ENCODE measurements around the gene PRIMPOL. TPM values are rescaled to one million over a fixed set of nuclear protein-coding genes. Genes with fewer than 3 reads are reported as not detected.
"Not testable (repeated sequence)": the region's sequence is repeated elsewhere in the genome, so short reads cannot be mapped to it uniquely, and the experiment has no call there.

PRIMPOL gene
- total RNA-seq, 1 donor from 2014 or later: 19.0 TPM

- TF ChIP-seq, protein P1, sequence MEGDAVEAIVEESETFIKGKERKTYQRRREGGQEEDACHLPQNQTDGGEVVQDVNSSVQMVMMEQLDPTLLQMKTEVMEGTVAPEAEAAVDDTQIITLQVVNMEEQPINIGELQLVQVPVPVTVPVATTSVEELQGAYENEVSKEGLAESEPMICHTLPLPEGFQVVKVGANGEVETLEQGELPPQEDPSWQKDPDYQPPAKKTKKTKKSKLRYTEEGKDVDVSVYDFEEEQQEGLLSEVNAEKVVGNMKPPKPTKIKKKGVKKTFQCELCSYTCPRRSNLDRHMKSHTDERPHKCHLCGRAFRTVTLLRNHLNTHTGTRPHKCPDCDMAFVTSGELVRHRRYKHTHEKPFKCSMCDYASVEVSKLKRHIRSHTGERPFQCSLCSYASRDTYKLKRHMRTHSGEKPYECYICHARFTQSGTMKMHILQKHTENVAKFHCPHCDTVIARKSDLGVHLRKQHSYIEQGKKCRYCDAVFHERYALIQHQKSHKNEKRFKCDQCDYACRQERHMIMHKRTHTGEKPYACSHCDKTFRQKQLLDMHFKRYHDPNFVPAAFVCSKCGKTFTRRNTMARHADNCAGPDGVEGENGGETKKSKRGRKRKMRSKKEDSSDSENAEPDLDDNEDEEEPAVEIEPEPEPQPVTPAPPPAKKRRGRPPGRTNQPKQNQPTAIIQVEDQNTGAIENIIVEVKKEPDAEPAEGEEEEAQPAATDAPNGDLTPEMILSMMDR (IDR thresholded peaks at IDR 0.05; ENCODE audit: unreplicated experiment): no peak
- H3K9me3 Mint-ChIP-seq (ENCODE audit: low read depth): no peaks in the 10 kb centered on the region
- peak; percentile 97 for DNase-seq (ENCODE audit: low spot score, unreplicated experiment)
- peaks cover 17% of the 10 kb centered on the region for H3K4me1 Mint-ChIP-seq (ENCODE audit: low read depth)
- H3K36me3 Mint-ChIP-seq (ENCODE audit: insufficient read depth): no peaks in the 10 kb centered on the region
- no peaks in the 10 kb centered on the region for H3K27me3 Mint-ChIP-seq
- peak within 1 kb of the TSS; percentile 91 for H3K4me3 Mint-ChIP-seq (ENCODE audit: low read depth)
- H3K27ac Mint-ChIP-seq: peak within 1 kb of the TSS; percentile 96
These were observed 84.4 kb downstream of the PRIMPOL start, which contains the start of gene CENPU for GRCh38 chr4:184733654-184734524. CENPU (minus strand) TSS chr4:184734096; CDS start chr4:184734062, 34 bp downstream.

DNA sequence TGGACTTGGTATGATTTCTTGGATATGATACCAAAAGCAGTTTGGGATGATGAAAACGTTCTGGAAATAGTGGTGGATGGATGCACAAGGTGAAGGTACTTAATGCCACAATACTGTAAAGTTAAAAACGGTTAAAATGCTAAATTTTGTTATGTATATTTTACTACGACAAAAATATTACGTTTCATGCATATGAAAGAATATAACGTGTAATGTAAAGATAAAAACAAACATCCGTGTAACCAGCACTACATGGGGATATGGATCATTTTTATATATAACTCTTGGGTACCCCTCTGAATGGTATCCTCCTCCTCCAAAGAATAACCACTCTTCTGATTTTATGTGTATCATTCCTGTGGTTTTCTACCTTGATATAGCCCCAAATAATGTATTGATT is 85.2 kb downstream of the PRIMPOL start:
- no peaks in the 10 kb centered on the region for H3K27me3 Mint-ChIP-seq
- peak overlapping the region; percentile 91 for H3K4me3 Mint-ChIP-seq (ENCODE audit: low read depth)
- peaks cover 17% of the 10 kb centered on the region for H3K4me1 Mint-ChIP-seq (ENCODE audit: low read depth)
- no peak for DNase-seq (ENCODE audit: low spot score, unreplicated experiment)
- peaks cover 2% of the 10 kb centered on the region for H3K9me3 Mint-ChIP-seq (ENCODE audit: low read depth)
- peak overlapping the region; percentile 96 for H3K27ac Mint-ChIP-seq
- TF ChIP-seq, protein P1 (IDR thresholded peaks at IDR 0.05; ENCODE audit: unreplicated experiment): no peak
- no peaks in the 10 kb centered on the region for H3K36me3 Mint-ChIP-seq (ENCODE audit: insufficient read depth)

- not testable (repeated sequence) for H3K27me3 Mint-ChIP-seq; H3K36me3 Mint-ChIP-seq (ENCODE audit: insufficient read depth); H3K4me3 Mint-ChIP-seq (ENCODE audit: low read depth); DNase-seq (ENCODE audit: low spot score, unreplicated experiment); H3K27ac Mint-ChIP-seq; H3K4me1 Mint-ChIP-seq (ENCODE audit: low read depth)
- H3K9me3 Mint-ChIP-seq (ENCODE audit: low read depth): peaks cover 10% of the 10 kb centered on the region
These were observed 90.0 kb downstream of the PRIMPOL start for GRCh38 chr4:184739575-184739974.

- Mint-ChIP-seq H3K27ac (no peak overlapping the region), H3K36me3 (ENCODE audit: insufficient read depth) (no peaks in the 10 kb centered on the region), H3K9me3 (ENCODE audit: low read depth) (peaks cover 10% of the 10 kb centered on the region), H3K27me3 (no peaks in the 10 kb centered on the region), H3K4me3 (ENCODE audit: low read depth) (no peak overlapping the region), H3K4me1 (ENCODE audit: low read depth) (peaks cover 3% of the 10 kb centered on the region)
- TF ChIP-seq, protein P1 (IDR thresholded peaks at IDR 0.05; ENCODE audit: unreplicated experiment): no peak
- no peak for DNase-seq (ENCODE audit: low spot score, unreplicated experiment)
These were observed 91.4 kb downstream of the PRIMPOL start for GRCh38 chr4:184740980-184741391.

GRCh38 chr4:184741651-184742050 is 92.1 kb downstream of the PRIMPOL start:
- peaks cover 10% of the 10 kb centered on the region for H3K9me3 Mint-ChIP-seq (ENCODE audit: low read depth)
- H3K27ac Mint-ChIP-seq; DNase-seq (ENCODE audit: low spot score, unreplicated experiment); H3K27me3 Mint-ChIP-seq; H3K4me3 Mint-ChIP-seq (ENCODE audit: low read depth); H3K36me3 Mint-ChIP-seq (ENCODE audit: insufficient read depth): not testable (repeated sequence)
- peaks cover 10% of the 10 kb centered on the region for H3K4me1 Mint-ChIP-seq (ENCODE audit: low read depth)

GRCh38 chr4:184743650-184744049 is 94.1 kb downstream of the PRIMPOL start:
- Mint-ChIP-seq H3K4me1 (ENCODE audit: low read depth) (peaks cover 22% of the 10 kb centered on the region), H3K36me3 (ENCODE audit: insufficient read depth) (no peaks in the 10 kb centered on the region), H3K27ac (no peak overlapping the region), H3K9me3 (ENCODE audit: low read depth) (peaks cover 10% of the 10 kb centered on the region), H3K27me3 (no peaks in the 10 kb centered on the region), H3K4me3 (ENCODE audit: low read depth) (no peak overlapping the region)
- TF ChIP-seq, protein P1 (IDR thresholded peaks at IDR 0.05; ENCODE audit: unreplicated experiment): no peak
- no peak for DNase-seq (ENCODE audit: low spot score, unreplicated experiment)
